Measurements from ENCODE around the gene FGFR4. TPM values are rescaled to one million over a fixed set of nuclear protein-coding genes. Genes with fewer than 3 reads are reported as not detected.
A peak's percentile ranks its signal among the peaks of the same experiment; 100 is the strongest.

FGFR4 gene
- polyA plus RNA-seq, 1 experiment: 5.8 TPM

GRCh38 chr5:177093082-177093712 lies 6.5 kb downstream of the FGFR4 start:
- H3K9me3 ChIP-seq (ENCODE audit: control insufficient read depth, insufficient read depth, low read length): no peaks in the 10 kb centered on the region; the same call in 1 of the 2 replicates
- CTCF ChIA-PET: interaction anchor here (1.7 kb wide), 1 partner anchor 19 kb away, joined by 4 read pairs; no protein-coding TSS in a partner anchor
- TF ChIP-seq CTCF (IDR thresholded peaks at IDR 0.05; ENCODE audit: low read depth, low read length): no peak
- no peak for DNase-seq (ENCODE audit: low read depth, low spot score)
- no peak overlapping the region for H3K27ac ChIP-seq (ENCODE audit: low read depth, low read length)
- peaks cover 4% of the 10 kb centered on the region for H3K27me3 ChIP-seq (ENCODE audit: control insufficient read depth, insufficient read depth, low read length)
- no peak overlapping the region for H3K4me3 ChIP-seq (ENCODE audit: low read depth, low read length)
- POLR2A ChIA-PET: no interaction called here

- H3K27me3 ChIP-seq (ENCODE audit: control insufficient read depth, insufficient read depth, low read length): no peaks in the 10 kb centered on the region
- ChIA-PET CTCF (interaction anchor here (0.6 to 2.1 kb wide), 2 partner anchors 17 to 22 kb away, joined by 5 to 6 read pairs; no protein-coding TSS in a partner anchor), POLR2A (interaction anchor here (1.4 kb wide), 1 partner anchor 16 kb away, joined by 4 read pairs; no protein-coding TSS in a partner anchor)
- no peak overlapping the region for H3K4me3 ChIP-seq (ENCODE audit: low read depth, low read length)
- no peak overlapping the region for H3K27ac ChIP-seq (ENCODE audit: low read depth, low read length)
- no peak for DNase-seq (ENCODE audit: low read depth, low spot score)
- no peak for TF ChIP-seq CTCF (IDR thresholded peaks at IDR 0.05; ENCODE audit: low read depth, low read length)
- no peaks in the 10 kb centered on the region; the same call in 1 of the 2 replicates for H3K9me3 ChIP-seq (ENCODE audit: control insufficient read depth, insufficient read depth, low read length)
Measured at GRCh38 chr5:177093803-177094202, 7.1 kb downstream of the FGFR4 start.

- Histone ChIP-seq H3K27ac (ENCODE audit: low read depth, low read length) (peak overlapping the region; percentile 90), H3K9me3 (ENCODE audit: control insufficient read depth, insufficient read depth, low read length) (no peaks in the 10 kb centered on the region; the same call in 1 of the 2 replicates), H3K27me3 (ENCODE audit: control insufficient read depth, insufficient read depth, low read length) (no peaks in the 10 kb centered on the region), H3K4me3 (ENCODE audit: low read depth, low read length) (no peak overlapping the region)
- DNase-seq (ENCODE audit: low read depth, low spot score): peak; percentile 88
- ChIA-PET CTCF (interaction anchor here (0.6 to 2.1 kb wide), 3 partner anchors 16 to 23 kb away, joined by 4 to 6 read pairs (median 5); no protein-coding TSS in a partner anchor), POLR2A (interaction anchor here (0.5 to 1.4 kb wide), 3 partner anchors 8 to 88 kb away, joined by 4 read pairs; partner anchors contain the start of gene UIMC1)
- no peak for TF ChIP-seq CTCF (IDR thresholded peaks at IDR 0.05; ENCODE audit: low read depth, low read length)
Measured at GRCh38 chr5:177094224-177095087, 7.7 kb downstream of the FGFR4 start.

GRCh38 chr5:177095088-177095669 lies 8.5 kb downstream of the FGFR4 start:
- Histone ChIP-seq H3K9me3 (ENCODE audit: control insufficient read depth, insufficient read depth, low read length) (no peaks in the 10 kb centered on the region; the same call in 1 of the 2 replicates), H3K27ac (ENCODE audit: low read depth, low read length) (peak overlapping the region; percentile 90), H3K4me3 (ENCODE audit: low read depth, low read length) (no peak overlapping the region), H3K27me3 (ENCODE audit: control insufficient read depth, insufficient read depth, low read length) (no peaks in the 10 kb centered on the region)
- no peak for TF ChIP-seq CTCF (IDR thresholded peaks at IDR 0.05; ENCODE audit: low read depth, low read length)
- ChIA-PET POLR2A (interaction anchor here (0.8 to 1.4 kb wide), 2 partner anchors 9 to 15 kb away, joined by 4 read pairs; no protein-coding TSS in a partner anchor), CTCF (interaction anchor here (0.7 to 2.1 kb wide), 2 partner anchors 17 to 24 kb away, joined by 4 to 6 read pairs; no protein-coding TSS in a partner anchor)
- no peak for DNase-seq (ENCODE audit: low read depth, low spot score)
